Measurements from ENCODE around the gene MAMDC4.

Gene MAMDC4

GRCh38 chr9:136849038-136849959, 2.8 kb upstream of the MAMDC4 start, which contains the start of gene PHPT1:
Gene PHPT1, plus strand, starts transcription at chr9:136849409. Its CDS starts 22 bp downstream, at chr9:136849431.
- peak; percentile 99 for DNase-seq (ENCODE audit: low spot score)

- no peak for DNase-seq (ENCODE audit: low spot score)
These were observed 1.9 kb upstream of the MAMDC4 start for GRCh38 chr9:136849960-136850865.

GRCh38 chr9:136850866-136851775, 1.0 kb upstream of the MAMDC4 start:
- DNase-seq (ENCODE audit: low spot score): no peak

GRCh38 chr9:136852664-136853595, 784 bp downstream of the MAMDC4 start:
- no peak for DNase-seq (ENCODE audit: low spot score)

- DNase-seq (ENCODE audit: low spot score): no peak
These were observed 1.5 kb downstream of the MAMDC4 start for GRCh38 chr9:136853596-136854112.

GRCh38 chr9:136854113-136854841, 2.1 kb downstream of the MAMDC4 start:
- no peak for DNase-seq (ENCODE audit: low spot score)

GRCh38 chr9:136854842-136855460, 2.8 kb downstream of the MAMDC4 start:
- DNase-seq (ENCODE audit: low spot score): no peak

- DNase-seq (ENCODE audit: low spot score): no peak
These were observed 3.4 kb downstream of the MAMDC4 start for GRCh38 chr9:136855461-136856078.

- DNase-seq (ENCODE audit: low spot score): no peak
These were observed 3.9 kb downstream of the MAMDC4 start for GRCh38 chr9:136856079-136856476.

- no peak for DNase-seq (ENCODE audit: low spot score)
These were observed 4.5 kb downstream of the MAMDC4 start for GRCh38 chr9:136856541-136857141.

GRCh38 chr9:136857166-136857565, 5.0 kb downstream of the MAMDC4 start:
- DNase-seq (ENCODE audit: low spot score): no peak

GRCh38 chr9:136857581-136858412, 5.7 kb downstream of the MAMDC4 start:
- DNase-seq (ENCODE audit: low spot score): no peak

- no peak for DNase-seq (ENCODE audit: low spot score)
These were observed 6.3 kb downstream of the MAMDC4 start for GRCh38 chr9:136858452-136858843.

GRCh38 chr9:136858844-136859757, 7.0 kb downstream of the MAMDC4 start:
- no peak for DNase-seq (ENCODE audit: low spot score)

- DNase-seq (ENCODE audit: low spot score): no peak
These were observed 8.4 kb downstream of the MAMDC4 start for GRCh38 chr9:136860529-136860928.

Measured in SK-N-DZ (cell line).